Common myeloid progenitor, CD34-positive (primary cell): ENCODE results near the gene ELP5. TPM values are rescaled to one million over a fixed set of nuclear protein-coding genes. Genes with fewer than 3 reads are reported as not detected.

ENCODE experiments used
- CTCF ChIA-PET: fragments of 350-600 bp; sonication (Branson Sonifier 250); formaldehyde crosslinking; loops from one replicate; lab custom pipeline; 2021; ENCODE audit warnings: antibody characterized with exemption; lab: Charles Lee
- POLR2A ChIA-PET: fragments of 350-600 bp; sonication (Branson Sonifier 250); formaldehyde crosslinking; loops from one replicate; lab custom pipeline; 2021; ENCODE audit warnings: antibody characterized with exemption; lab: Charles Lee
- DNase-seq, 3 donors: peaks; one replicate each; pipeline versions ENCODE4 v3.0.0 to v3.0.0-alpha.2; 2013
- H3K27ac ChIP-seq, 2 experiments: 1 replicate in 1 of 2; 2 replicates in 1 of 2; pipeline ENCODE4 v1.7.0; 2013; ENCODE audit warnings: inconsistent platforms in 2 of 2, low read length in 2 of 2, mild to moderate bottlenecking in 2 of 2, low read depth in 1 of 2, moderate library complexity in 1 of 2; ENCODE audit not compliant: severe bottlenecking in 2 of 2, insufficient read depth in 1 of 2, poor library complexity in 1 of 2
- H3K27me3 ChIP-seq, 5 experiments: replicated peaks in 2 of 5; 1 replicate in 3 of 5; 2 replicates in 2 of 5; pipeline versions ENCODE4 v1.6.1 to v1.7.0; 2013; ENCODE audit warnings: low read length in 4 of 5, mild to moderate bottlenecking in 2 of 5, moderate library complexity in 2 of 5, inconsistent platforms in 1 of 5; ENCODE audit not compliant: insufficient read depth in 5 of 5, control insufficient read depth in 4 of 5
- H3K36me3 ChIP-seq, 4 experiments: 1 replicate in 2 of 4; 2 replicates in 2 of 4; pipeline versions ENCODE4 v1.6.1 to v1.7.0; 2013; ENCODE audit warnings: low read length in 3 of 4, control low read depth in 1 of 4, mild to moderate bottlenecking in 1 of 4; ENCODE audit not compliant: control insufficient read depth in 4 of 4, insufficient read depth in 4 of 4
- H3K4me1 ChIP-seq, 4 experiments: 1 replicate in 3 of 4; 2 replicates in 1 of 4; pipeline versions ENCODE4 v1.6.1 to v1.7.1; 2013; ENCODE audit warnings: low read length in 3 of 4, mild to moderate bottlenecking in 3 of 4, control low read depth in 1 of 4, inconsistent platforms in 1 of 4, moderate library complexity in 1 of 4; ENCODE audit not compliant: control insufficient read depth in 4 of 4, insufficient read depth in 4 of 4; ENCODE audit errors: control extremely low read depth in 1 of 4
- H3K4me3 ChIP-seq, 7 experiments: 1 replicate in 4 of 7; 2 replicates in 3 of 7; pipeline versions ENCODE4 v1.5.1 to v1.7.0; 2013; ENCODE audit warnings: mild to moderate bottlenecking in 7 of 7, low read length in 6 of 7, moderate library complexity in 6 of 7, inconsistent platforms in 2 of 7, low read depth in 2 of 7, control low read depth in 1 of 7; ENCODE audit not compliant: insufficient read depth in 4 of 7, control insufficient read depth in 1 of 7; ENCODE audit errors: extremely low read depth in 1 of 7
- H3K9me3 ChIP-seq, 5 experiments: 1 replicate in 4 of 5; 2 replicates in 1 of 5; pipeline versions ENCODE4 v1.6.1 to v1.7.1; 2013; ENCODE audit warnings: low read length in 4 of 5, mild to moderate bottlenecking in 2 of 5, inconsistent platforms in 1 of 5, low read depth in 1 of 5, moderate library complexity in 1 of 5; ENCODE audit not compliant: control insufficient read depth in 4 of 5, insufficient read depth in 2 of 5; ENCODE audit errors: control extremely low read depth in 1 of 5
- whole genome bisulfite sequencing: methylation state at CpG from one replicate; pipeline ENCODE4 v1.1.5; 2013; ENCODE audit not compliant: insufficient coverage; 5-methylcytosine and 5-hydroxymethylcytosine counted together
- polyA plus RNA-seq: library from polyadenylated mRNA; unstranded; fragments of 120-200 nt; gene quantifications from one replicate; pipeline ENCODE4 v1.2.1, GENCODE V29; 2013

The ELP5 gene, protein sequence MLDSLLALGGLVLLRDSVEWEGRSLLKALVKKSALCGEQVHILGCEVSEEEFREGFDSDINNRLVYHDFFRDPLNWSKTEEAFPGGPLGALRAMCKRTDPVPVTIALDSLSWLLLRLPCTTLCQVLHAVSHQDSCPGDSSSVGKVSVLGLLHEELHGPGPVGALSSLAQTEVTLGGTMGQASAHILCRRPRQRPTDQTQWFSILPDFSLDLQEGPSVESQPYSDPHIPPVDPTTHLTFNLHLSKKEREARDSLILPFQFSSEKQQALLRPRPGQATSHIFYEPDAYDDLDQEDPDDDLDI
- 52.4 TPM for polyA plus RNA-seq

DNA sequence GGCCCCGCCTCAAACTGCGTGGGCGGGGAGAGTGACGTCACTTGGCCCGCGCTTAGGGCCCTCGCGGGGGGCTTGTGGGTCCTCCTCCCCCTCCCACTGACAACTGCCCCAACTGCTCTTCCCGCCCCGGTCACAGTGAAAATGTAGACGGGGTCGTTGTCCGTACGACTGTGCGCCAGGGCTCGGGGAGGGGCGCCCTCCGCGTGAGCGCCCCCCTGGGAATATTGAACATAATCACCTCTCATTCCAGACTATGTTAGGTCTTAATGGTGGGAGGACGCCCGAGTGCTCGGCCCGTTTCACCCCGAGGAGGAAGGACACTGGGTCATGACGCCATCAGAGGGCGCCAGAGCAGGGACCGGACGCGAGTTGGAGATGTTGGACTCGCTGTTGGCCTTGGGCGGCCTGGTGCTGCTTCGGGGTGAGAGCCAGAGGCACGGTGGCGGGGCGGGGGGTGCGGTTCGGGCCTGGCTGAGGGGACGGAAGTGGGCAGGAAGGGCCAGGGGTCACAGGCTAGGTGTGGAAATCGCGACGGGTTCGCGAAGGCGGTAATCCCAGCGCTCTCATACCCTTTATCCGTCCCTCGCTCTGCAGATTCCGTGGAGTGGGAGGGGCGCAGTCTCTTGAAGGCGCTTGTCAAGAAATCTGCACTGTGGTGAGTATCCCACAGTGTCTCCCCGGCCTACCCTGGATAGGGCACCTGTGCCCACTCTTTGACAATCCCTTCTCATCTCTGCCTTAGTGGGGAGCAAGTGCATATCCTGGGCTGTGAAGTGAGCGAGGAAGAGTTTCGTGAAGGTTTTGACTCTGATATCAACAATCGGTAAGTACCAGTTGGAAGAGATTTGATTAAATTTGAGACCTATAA lies at the start of gene ELP5:
Gene ELP5, plus strand, starts transcription at position 40 of the 868 bp plus-strand sequence. Its CDS starts 336 bp downstream, at position 376.
- POLR2A ChIA-PET, result interaction anchor here (1.4 to 2.5 kb wide), 2 partner anchors 10 to 11 kb away, joined by 7 to 12 read pairs; partner anchors contain the start of gene GABARAP
- Histone ChIP-seq H3K27ac (peak within 1 kb of the TSS; percentile 98 to 99), H3K4me1 (peaks cover 12 to 36% (median 30%) of the 10 kb centered on the region in 4 experiments), H3K9me3 (no peaks in the 10 kb centered on the region), H3K36me3 (peaks cover 4 to 31% (median 24%) of the 10 kb centered on the region in 4 experiments), H3K27me3 (no peaks in the 10 kb centered on the region), H3K4me3 (peak within 1 kb of the TSS; percentile 55 to 96 (median 90))
- 1% methylated on average over 43 of the region's 55 CpGs for WGBS
- DNase-seq, result peak; percentile 96
- CTCF ChIA-PET, result interaction anchor here (1.0 kb wide), 1 partner anchor 10 kb away, joined by 6 read pairs; the partner anchor contains the start of gene GABARAP

DNA sequence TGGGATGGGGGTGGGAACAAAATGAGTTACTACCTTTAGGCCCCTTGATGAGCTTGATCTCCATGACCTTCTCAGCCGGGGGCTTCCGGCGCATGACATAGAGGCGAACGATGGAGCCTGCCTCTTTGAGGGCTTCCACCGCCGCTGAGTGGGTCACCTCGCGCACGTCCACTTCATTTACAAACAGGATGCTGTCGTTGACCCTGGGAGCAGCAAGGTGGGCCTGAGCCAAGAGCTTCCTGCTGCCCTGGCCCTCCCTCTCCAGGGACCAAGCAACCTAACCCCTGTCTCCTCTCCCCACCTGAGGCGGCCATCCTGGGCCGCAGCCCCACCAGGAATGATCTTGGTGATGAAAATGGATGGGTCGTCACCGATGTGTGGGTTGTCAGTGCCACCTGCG lies 48.6 kb upstream of the ELP5 start:
- POLR2A ChIA-PET, result no interaction called here

DNA sequence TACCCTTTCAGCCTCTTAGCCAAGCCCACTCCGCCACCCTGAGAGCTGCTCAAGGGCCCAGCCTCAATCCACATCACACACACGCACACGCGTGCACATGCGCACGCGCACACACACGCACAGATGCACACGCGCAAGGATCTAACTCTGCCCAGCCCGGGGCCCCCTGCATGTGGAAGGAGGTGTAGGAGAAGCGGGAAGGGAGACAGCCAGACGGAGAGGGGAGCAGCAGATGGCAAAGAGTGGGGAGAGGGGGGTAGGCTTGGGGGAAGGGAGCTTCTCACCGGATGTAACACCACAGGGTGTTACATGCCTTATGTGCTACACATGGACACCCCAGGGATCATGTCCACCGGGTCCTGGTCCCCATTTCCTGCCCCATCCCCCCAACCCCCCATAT lies 47.7 kb upstream of the ELP5 start:
- Histone ChIP-seq H3K27me3 (no peaks in the 10 kb centered on the region), H3K9me3 (no peaks in the 10 kb centered on the region), H3K4me1 (peaks cover 0 to 17% (median 11%) of the 10 kb centered on the region in 4 experiments), H3K27ac (peak overlapping the region in 1 of 2 experiments; percentile 77), H3K4me3 (peak overlapping the region in 4 of 7 experiments; percentile 50 to 78 (median 61)), H3K36me3 (peaks cover 6 to 28% (median 18%) of the 10 kb centered on the region in 4 experiments)
- 90% methylated on average over 6 of the region's 15 CpGs for WGBS
- ChIA-PET POLR2A (no interaction called here), CTCF (no interaction called here)
- DNase-seq, result peak in 1 of 3 donors; percentile 31

More for the DNA sequence above, 48.6 kb upstream of the ELP5 start:
- peaks cover 0 to 17% (median 11%) of the 10 kb centered on the region in 4 experiments for H3K4me1 ChIP-seq
- CTCF ChIA-PET, result interaction anchor here (0.9 kb wide), 1 partner anchor 10 kb away, joined by 3 read pairs; no protein-coding TSS in a partner anchor
- H3K27me3 ChIP-seq, result no peaks in the 10 kb centered on the region
- H3K9me3 ChIP-seq, result no peaks in the 10 kb centered on the region
- no peak overlapping the region for H3K27ac ChIP-seq
- DNase-seq, result no peak
- H3K36me3 ChIP-seq, result peaks cover 6 to 28% (median 18%) of the 10 kb centered on the region in 4 experiments
- 98% methylated on average over 10 of the region's 16 CpGs for WGBS
- H3K4me3 ChIP-seq, result no peak overlapping the region

DNA sequence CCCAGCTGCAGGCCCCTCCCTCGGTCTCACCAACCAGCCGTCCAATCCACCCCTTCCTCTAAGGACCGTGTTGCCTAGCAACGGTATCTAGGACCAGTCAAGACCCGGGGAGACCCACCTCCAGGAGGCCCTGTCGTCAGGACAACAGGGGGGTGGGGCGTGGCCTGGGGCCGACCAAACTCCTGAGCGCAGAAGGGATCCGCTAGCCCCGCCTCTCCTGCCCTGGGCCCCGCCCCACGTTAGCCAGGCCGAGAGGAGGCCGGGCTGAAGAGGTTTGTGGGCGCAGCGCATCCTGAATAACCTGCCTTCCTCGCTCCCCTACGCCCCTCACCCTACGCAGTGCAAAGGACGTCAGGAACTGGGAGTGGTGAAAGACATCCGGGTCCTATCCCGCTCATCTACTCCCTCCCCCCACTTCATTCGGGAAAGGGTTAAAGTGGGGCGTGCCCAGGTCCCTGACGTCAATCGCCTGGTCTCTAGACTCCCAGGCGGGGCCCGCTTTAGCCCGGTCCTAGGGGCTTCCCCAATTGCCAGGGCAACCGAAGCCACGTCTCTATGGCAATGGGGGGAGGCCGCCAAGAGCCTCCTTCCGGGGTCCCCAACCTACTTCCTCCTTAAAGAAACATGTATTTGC lies 47.1 kb upstream of the ELP5 start:
- Histone ChIP-seq H3K36me3 (peaks cover 6 to 28% (median 18%) of the 10 kb centered on the region in 4 experiments), H3K9me3 (no peaks in the 10 kb centered on the region), H3K27me3 (no peaks in the 10 kb centered on the region), H3K4me1 (peaks cover 0 to 17% (median 11%) of the 10 kb centered on the region in 4 experiments), H3K4me3 (peak overlapping the region in 6 of 7 experiments; percentile 13 to 78 (median 54)), H3K27ac (peak overlapping the region; percentile 25 to 77)
- CTCF ChIA-PET, result no interaction called here
- under 1% methylated on average over 30 of the region's 34 CpGs for WGBS
- peak; percentile 93 to 97 (median 97) for DNase-seq
- POLR2A ChIA-PET, result no interaction called here

DNA sequence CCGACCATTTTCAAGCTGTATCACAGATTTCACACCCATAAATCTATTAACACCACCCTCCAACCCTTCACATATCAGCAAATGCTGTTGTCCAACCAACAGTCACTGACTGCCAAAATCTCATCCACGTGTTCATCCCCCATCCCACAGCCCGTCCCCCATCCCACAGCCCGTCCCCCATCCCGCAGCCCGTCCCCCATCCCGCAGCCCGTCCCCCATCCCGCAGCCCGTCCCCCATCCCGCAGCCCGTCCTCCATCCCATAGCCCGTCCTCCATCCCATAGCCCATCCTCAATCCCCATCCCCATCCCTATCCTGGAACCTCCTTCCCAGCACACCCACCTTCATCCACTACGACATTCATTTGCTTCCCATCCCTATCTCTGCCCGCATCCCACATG lies 46.5 kb upstream of the ELP5 start:
- WGBS, result 87% methylated on average over 10 of the region's 15 CpGs
- Histone ChIP-seq H3K4me3 (peak overlapping the region in 3 of 7 experiments; percentile 58 to 78 (median 64)), H3K27me3 (no peaks in the 10 kb centered on the region), H3K4me1 (peaks cover 0 to 17% (median 11%) of the 10 kb centered on the region in 4 experiments), H3K9me3 (no peaks in the 10 kb centered on the region), H3K36me3 (peaks cover 6 to 30% (median 20%) of the 10 kb centered on the region in 4 experiments), H3K27ac (peak overlapping the region; percentile 25 to 77)
- ChIA-PET POLR2A (no interaction called here), CTCF (no interaction called here)
- DNase-seq, result no peak

DNA sequence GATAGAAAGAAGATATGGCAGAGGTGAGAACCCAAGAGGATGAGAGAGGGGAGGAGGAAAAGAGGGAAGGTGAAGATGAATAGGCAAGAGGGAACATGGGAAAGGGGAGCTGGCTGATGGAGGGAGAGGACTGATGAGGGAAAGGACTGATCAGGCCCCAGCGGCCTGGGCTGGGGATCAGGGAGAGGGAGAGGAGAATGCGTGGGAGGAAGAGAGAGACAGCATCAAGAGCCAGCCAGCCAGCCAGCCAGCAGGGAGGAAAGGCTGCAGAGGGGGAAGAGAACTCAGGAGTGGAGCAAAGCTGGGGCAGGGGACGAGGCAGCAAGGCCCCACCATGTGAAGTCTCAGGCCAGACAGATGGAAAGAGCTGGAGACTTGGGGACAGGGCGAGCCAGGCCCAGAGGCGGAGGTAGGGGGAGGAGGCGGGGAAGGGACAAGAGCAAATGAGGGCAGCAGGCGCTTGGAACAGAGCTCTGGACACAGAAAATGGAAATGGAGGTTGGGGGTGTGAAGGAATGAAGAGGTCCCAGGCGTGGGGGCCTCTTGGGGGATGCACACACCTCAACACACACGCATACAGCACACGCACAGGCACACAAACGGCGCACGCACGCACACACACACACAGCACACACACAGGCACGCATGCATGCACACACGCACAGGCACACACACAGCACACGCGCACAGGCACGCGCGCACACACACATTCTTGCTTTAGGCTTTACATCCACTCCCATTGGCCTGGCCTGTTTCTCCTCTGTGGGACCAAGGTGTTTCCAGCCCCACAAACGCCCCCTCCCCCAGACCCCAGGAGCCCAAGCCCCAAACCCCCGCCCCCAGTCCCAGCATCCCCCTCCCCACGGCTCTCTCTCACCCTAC lies 44.7 kb upstream of the ELP5 start:
- POLR2A ChIA-PET, result no interaction called here
- H3K4me3 ChIP-seq, result no peak overlapping the region
- DNase-seq, result no peak
- WGBS, result 100% methylated on average over 11 of the region's 24 CpGs
- H3K27me3 ChIP-seq, result no peaks in the 10 kb centered on the region
- H3K27ac ChIP-seq, result no peak overlapping the region
- no peaks in the 10 kb centered on the region for H3K9me3 ChIP-seq
- H3K36me3 ChIP-seq, result peaks cover 6 to 22% (median 12%) of the 10 kb centered on the region in 4 experiments
- peaks cover 0 to 18% (median 13%) of the 10 kb centered on the region in 4 experiments for H3K4me1 ChIP-seq
- CTCF ChIA-PET, result interaction anchor here (0.8 to 1.1 kb wide), 3 partner anchors 12 to 285 kb away, joined by 3 read pairs; partner anchors contain the start of genes ACADVL and DLG4
